OCI-LY3 (cell line): ENCODE results near the gene PRUNE2.
A peak's percentile ranks its signal among the peaks of the same experiment; 100 is the strongest.
"Not testable (repeated sequence)": the region's sequence is repeated elsewhere in the genome, so short reads cannot be mapped to it uniquely, and the experiment has no call there.

Source experiments
- H2AFZ ChIP-seq: fragments of 200-600, 300-600 bp; shearing (Covaris generic); 2 replicates; pipeline ENCODE4 v1.6.0; 2014; ENCODE audit warnings: antibody characterized with exemption, low read depth, low read length
- H3K27ac ChIP-seq: fragments of 200-600, 300-600 bp; sonication (generic); 2 replicates; pipeline ENCODE4 v1.5.1; 2014; ENCODE audit warnings: mild to moderate bottlenecking, low read length, moderate library complexity, mixed read lengths
- H3K27me3 ChIP-seq: fragments of 200-600, 300-600 bp; sonication (generic); 2 replicates; pipeline ENCODE4 v1.6.1; 2014; ENCODE audit warnings: low read depth, low read length, mixed read lengths
- H3K36me3 ChIP-seq: fragments of 200-600, 300-600 bp; sonication (generic); replicated peaks from 2 replicates; pipeline ENCODE3; 2014; ENCODE audit warnings: low read depth, low read length, mixed read lengths
- H3K4me1 ChIP-seq: fragments of 300-600, 200-600 bp; sonication (generic); 2 replicates; pipeline ENCODE4 v1.6.1; 2014; ENCODE audit warnings: low read length, mixed read lengths
- H3K4me2 ChIP-seq: fragments of 200-600, 300-600 bp; sonication (generic); 2 replicates; pipeline ENCODE4 v1.6.1; 2014; ENCODE audit warnings: low read length, mixed read lengths
- H3K4me3 ChIP-seq: fragments of 300-600, 200-600 bp; sonication (generic); 2 replicates; pipeline ENCODE4 v1.5.1; 2014; ENCODE audit warnings: antibody characterized with exemption, mild to moderate bottlenecking, low read length, moderate library complexity
- H3K79me2 ChIP-seq: fragments of 300-600, 200-600 bp; shearing (Covaris generic); 2 replicates; pipeline ENCODE4 v1.6.1; 2014; ENCODE audit warnings: mild to moderate bottlenecking, low read length, mixed read lengths
- H3K9ac ChIP-seq: fragments of 300-600, 200-600 bp; shearing (Covaris generic); 2 replicates; pipeline ENCODE4 v1.6.0; 2014; ENCODE audit warnings: mild to moderate bottlenecking, low read length, moderate library complexity
- H3K9me3 ChIP-seq: fragments of 200-600, 300-600 bp; shearing (Covaris generic); 2 replicates; pipeline ENCODE4 v1.6.1; 2014; ENCODE audit warnings: low read length, mixed read lengths; ENCODE audit not compliant: insufficient read depth
- H4K20me1 ChIP-seq: fragments of 200-600, 300-600 bp; sonication (generic); 2 replicates; pipeline ENCODE4 v1.6.1; 2016; ENCODE audit warnings: low read length, mixed read lengths; ENCODE audit not compliant: insufficient read depth
- EZH2phosphoT487 ChIP-seq: fragments of 200-600 bp; shearing (Covaris generic); IDR thresholded peaks from 2 replicates; pipeline ENCODE4 v1.6.1; 2018; ENCODE audit warnings: antibody characterized with exemption, mixed run types, low read depth
- TF ChIP-seq, protein P1 (sequence below): fragments of 200-600, 300-600 bp; sonication (generic); IDR thresholded peaks from 2 replicates; pipeline ENCODE4 v1.5.1; 2014; ENCODE audit warnings: antibody characterized with exemption, low read length, low read depth

PRUNE2 gene, protein sequence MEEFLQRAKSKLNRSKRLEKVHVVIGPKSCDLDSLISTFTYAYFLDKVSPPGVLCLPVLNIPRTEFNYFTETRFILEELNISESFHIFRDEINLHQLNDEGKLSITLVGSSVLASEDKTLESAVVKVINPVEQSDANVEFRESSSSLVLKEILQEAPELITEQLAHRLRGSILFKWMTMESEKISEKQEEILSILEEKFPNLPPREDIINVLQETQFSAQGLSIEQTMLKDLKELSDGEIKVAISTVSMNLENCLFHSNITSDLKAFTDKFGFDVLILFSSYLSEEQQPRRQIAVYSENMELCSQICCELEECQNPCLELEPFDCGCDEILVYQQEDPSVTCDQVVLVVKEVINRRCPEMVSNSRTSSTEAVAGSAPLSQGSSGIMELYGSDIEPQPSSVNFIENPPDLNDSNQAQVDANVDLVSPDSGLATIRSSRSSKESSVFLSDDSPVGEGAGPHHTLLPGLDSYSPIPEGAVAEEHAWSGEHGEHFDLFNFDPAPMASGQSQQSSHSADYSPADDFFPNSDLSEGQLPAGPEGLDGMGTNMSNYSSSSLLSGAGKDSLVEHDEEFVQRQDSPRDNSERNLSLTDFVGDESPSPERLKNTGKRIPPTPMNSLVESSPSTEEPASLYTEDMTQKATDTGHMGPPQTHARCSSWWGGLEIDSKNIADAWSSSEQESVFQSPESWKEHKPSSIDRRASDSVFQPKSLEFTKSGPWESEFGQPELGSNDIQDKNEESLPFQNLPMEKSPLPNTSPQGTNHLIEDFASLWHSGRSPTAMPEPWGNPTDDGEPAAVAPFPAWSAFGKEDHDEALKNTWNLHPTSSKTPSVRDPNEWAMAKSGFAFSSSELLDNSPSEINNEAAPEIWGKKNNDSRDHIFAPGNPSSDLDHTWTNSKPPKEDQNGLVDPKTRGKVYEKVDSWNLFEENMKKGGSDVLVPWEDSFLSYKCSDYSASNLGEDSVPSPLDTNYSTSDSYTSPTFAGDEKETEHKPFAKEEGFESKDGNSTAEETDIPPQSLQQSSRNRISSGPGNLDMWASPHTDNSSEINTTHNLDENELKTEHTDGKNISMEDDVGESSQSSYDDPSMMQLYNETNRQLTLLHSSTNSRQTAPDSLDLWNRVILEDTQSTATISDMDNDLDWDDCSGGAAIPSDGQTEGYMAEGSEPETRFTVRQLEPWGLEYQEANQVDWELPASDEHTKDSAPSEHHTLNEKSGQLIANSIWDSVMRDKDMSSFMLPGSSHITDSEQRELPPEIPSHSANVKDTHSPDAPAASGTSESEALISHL (N-terminal part only)

DNA sequence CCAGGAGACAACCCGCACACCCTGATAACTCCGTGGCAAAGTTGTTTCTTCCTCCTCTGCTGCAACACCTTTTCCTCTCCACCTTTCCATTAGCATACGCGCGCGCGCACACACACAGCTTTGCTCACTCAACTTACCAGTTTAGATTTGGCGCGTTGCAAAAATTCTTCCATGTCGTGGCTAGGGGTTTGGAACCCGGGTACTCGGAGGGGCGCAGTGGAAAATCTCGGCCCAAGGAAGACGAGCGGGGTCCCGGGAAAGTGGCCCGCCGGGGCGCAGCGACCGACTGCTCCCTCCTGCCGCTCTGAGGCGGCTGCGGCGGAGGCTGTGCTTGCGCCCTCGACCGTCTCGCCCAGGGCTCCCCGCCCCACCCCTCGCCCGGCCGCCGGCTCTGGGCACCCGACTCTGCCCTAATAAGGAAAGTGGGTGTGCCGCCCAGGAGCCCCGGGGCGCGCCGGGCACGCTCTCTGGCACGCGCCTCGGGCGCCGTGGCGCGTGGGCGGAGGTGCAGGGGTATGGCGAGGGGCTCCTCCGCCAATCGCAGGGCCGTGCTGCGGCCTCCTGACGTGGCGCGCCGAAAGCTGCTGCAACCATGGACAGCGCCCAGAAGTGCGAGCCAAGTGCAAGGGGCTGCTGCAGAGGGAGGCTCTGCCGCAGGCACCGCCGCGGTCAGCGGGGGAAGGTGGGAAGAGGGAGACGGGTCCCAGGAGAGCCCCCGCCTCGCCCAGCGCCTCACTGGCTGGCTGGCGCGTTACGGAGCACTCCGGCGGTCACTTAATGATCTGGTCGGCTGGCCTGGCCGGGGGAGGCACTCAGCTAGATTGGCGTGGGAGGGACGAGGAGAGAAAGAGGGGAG is at the start of gene PRUNE2:
TSS of gene PRUNE2 (minus strand) at position 324 of the 856 bp plus-strand sequence. CDS start at position 173, 151 bp downstream.
- H2AFZ ChIP-seq = no peak within 1 kb of the TSS
- H3K4me3 ChIP-seq = no peak within 1 kb of the TSS
- no peaks in the 10 kb centered on the region for H3K27me3 ChIP-seq
- H3K4me1 ChIP-seq = no peaks in the 10 kb centered on the region
- no peak for TF ChIP-seq EZH2phosphoT487
- TF ChIP-seq, protein P1, sequence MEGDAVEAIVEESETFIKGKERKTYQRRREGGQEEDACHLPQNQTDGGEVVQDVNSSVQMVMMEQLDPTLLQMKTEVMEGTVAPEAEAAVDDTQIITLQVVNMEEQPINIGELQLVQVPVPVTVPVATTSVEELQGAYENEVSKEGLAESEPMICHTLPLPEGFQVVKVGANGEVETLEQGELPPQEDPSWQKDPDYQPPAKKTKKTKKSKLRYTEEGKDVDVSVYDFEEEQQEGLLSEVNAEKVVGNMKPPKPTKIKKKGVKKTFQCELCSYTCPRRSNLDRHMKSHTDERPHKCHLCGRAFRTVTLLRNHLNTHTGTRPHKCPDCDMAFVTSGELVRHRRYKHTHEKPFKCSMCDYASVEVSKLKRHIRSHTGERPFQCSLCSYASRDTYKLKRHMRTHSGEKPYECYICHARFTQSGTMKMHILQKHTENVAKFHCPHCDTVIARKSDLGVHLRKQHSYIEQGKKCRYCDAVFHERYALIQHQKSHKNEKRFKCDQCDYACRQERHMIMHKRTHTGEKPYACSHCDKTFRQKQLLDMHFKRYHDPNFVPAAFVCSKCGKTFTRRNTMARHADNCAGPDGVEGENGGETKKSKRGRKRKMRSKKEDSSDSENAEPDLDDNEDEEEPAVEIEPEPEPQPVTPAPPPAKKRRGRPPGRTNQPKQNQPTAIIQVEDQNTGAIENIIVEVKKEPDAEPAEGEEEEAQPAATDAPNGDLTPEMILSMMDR = no peak
- H3K36me3 ChIP-seq = no peaks in the 10 kb centered on the region
- H3K9ac ChIP-seq = no peak within 1 kb of the TSS
- H3K4me2 ChIP-seq = no peak within 1 kb of the TSS
- no peaks in the 10 kb centered on the region for H3K79me2 ChIP-seq
- no peaks in the 10 kb centered on the region for H3K9me3 ChIP-seq
- no peaks in the 10 kb centered on the region for H4K20me1 ChIP-seq
- H3K27ac ChIP-seq = no peak within 1 kb of the TSS

DNA sequence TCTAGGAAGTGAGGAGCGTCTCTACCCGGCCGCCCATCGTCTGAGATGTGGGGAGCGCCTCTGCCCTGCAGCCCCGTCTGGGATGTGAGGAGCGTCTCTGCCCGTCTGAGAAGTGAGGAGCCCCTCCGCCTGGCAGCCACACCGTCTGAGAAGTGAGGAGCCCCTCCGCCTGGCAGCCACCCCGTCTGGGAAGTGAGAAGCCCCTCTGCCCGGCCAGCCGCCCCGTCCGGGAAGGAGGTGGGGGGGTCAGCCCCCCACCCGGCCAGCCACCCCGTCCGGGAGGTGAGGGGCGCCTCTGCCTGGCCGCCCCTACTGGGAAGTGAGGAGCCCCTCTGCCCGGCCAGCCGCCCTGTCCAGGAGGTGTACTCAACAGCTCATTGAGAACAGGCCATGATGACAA is 49.5 kb upstream of the PRUNE2 start:
- not testable (repeated sequence) for H3K36me3 ChIP-seq, H3K9ac ChIP-seq, H3K9me3 ChIP-seq, H3K4me2 ChIP-seq, H4K20me1 ChIP-seq, H2AFZ ChIP-seq, H3K27me3 ChIP-seq, H3K4me3 ChIP-seq
- Histone ChIP-seq H3K4me1 (peaks cover 31% of the 10 kb centered on the region), H3K27ac (peak overlapping the region; percentile 62), H3K79me2 (peaks cover 13% of the 10 kb centered on the region)

DNA sequence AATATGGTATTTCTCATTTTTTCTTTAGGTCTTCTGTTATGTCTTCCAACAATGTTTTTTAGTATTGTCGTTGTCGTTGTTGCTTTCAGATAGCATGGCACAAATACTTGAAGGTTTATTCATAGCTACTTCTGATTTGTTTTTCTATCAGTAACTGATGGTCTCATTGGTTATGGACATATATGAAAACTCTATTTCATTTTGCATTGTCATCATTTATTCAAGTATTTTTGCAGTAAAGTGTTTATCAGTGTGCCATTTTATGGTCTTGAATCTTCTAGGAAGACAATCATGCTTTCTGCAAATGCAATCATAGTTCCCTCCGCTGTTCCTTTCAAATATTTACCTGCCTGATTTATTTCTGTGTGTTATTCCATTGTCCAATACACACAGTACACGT is 44.0 kb upstream of the PRUNE2 start:
- H4K20me1 ChIP-seq = no peaks in the 10 kb centered on the region
- H3K9me3 ChIP-seq = no peaks in the 10 kb centered on the region
- no peak overlapping the region for H3K4me3 ChIP-seq
- H3K4me2 ChIP-seq = no peak overlapping the region
- TF ChIP-seq, protein P1 = no peak
- TF ChIP-seq EZH2phosphoT487 = no peak
- peaks cover 7% of the 10 kb centered on the region for H3K4me1 ChIP-seq
- no peak overlapping the region for H2AFZ ChIP-seq
- H3K27ac ChIP-seq = no peak overlapping the region
- no peak overlapping the region for H3K9ac ChIP-seq
- H3K36me3 ChIP-seq = no peaks in the 10 kb centered on the region
- no peaks in the 10 kb centered on the region for H3K27me3 ChIP-seq
- no peaks in the 10 kb centered on the region for H3K79me2 ChIP-seq

DNA sequence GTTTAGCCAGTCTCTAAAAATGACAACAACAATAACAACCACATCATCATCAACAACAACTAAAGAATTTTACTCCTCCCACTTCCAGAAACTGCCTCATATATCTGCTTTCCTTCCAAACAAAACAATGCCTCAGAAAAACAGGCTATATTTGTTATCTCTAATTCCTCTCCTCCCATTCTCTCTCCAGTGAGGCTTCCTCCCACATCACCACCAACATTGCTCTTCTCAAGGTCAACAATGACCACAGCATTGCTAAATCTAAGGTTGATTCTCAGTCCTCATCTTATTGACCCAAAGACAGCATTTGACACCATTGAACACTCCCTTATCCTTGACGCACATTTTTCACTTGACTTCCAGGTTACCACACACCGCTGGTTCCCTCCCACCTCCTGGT is 38.1 kb upstream of the PRUNE2 start:
- Histone ChIP-seq H3K79me2 (no peaks in the 10 kb centered on the region), H3K4me2 (no peak overlapping the region), H4K20me1 (no peaks in the 10 kb centered on the region), H3K27me3 (no peaks in the 10 kb centered on the region), H3K27ac (no peak overlapping the region), H3K4me1 (no peaks in the 10 kb centered on the region), H2AFZ (no peak overlapping the region), H3K4me3 (no peak overlapping the region), H3K36me3 (no peaks in the 10 kb centered on the region), H3K9ac (no peak overlapping the region), H3K9me3 (no peaks in the 10 kb centered on the region)
- TF ChIP-seq EZH2phosphoT487 = no peak
- TF ChIP-seq, protein P1 = no peak
